Urothelium cell line (cell line): ENCODE results near the gene C1orf210.

Experiments
- DNase-seq: peaks from one replicate; pipeline ENCODE4 v3.0.0; 2011; ENCODE audit warnings: low spot score, mixed read lengths
- FAIRE-seq: peaks from 2 replicates; lab custom pipeline; 2011; peaks lifted over from hg19 to GRCh38; lab: Jason Lieb, UNC

The C1orf210 gene

GRCh38 chr1:43312663-43313515 is 27.5 kb upstream of the C1orf210 start:
- FAIRE-seq = no peak
- DNase-seq = no peak

DNA sequence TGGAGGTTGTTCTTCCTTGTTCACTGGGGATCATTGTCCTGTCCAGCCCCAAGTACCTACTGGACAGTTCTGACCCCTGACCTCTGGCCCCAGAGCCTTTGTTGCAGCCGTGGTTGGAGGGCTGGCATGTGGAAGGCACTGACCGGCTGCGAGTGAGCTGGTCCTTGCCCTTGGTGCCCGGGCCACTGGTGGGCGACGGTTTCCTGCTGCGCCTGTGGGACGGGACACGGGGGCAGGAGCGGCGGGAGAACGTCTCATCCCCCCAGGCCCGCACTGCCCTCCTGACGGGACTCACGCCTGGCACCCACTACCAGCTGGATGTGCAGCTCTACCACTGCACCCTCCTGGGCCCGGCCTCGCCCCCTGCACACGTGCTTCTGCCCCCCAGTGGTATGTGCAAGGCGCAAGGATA is 26.8 kb upstream of the C1orf210 start:
- no peak for FAIRE-seq
- DNase-seq = no peak

DNA sequence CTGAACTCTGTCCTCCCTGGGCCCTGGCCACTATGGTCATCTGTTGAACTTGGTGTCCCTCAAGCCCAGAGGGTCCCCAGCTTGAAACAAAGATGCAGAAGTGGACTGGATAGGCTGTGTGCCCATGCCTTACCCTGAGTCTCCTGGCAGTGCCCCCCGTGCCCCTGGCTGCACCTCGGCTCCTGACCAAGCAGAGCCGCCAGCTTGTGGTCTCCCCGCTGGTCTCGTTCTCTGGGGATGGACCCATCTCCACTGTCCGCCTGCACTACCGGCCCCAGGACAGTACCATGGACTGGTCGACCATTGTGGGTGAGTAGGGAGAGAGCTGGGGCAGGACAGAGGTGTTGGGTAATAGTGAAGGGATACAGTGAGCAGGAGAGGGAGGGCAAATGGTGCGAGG is 26.1 kb upstream of the C1orf210 start:
- no peak for DNase-seq
- FAIRE-seq = no peak

DNA sequence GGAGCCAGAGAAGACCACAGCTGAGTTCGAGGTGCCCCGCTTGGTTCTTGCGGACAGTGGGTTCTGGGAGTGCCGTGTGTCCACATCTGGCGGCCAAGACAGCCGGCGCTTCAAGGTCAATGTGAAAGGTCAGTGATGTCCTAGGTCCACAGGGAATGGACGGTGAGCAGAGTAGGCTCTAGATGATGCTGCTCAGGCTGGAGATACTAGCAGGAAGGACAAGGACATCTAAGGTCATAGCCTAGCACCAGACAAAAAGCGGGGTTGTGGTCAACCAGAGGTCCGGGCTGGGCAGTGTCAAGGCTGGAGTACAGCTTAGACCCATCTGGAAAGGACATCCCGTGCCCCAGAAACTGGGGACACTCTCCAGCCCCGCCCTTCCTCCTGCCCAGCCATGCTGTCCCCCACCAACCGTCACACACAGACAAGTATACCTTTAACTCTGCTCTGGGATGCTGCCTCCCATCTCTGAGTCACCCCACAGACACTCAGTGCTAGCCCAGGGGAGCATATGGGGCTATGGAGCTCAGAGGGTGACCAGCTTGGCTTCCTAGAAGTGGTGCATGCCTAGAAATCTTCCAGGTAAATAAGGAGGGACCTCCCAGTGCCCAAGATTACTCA is 24.1 kb upstream of the C1orf210 start:
- no peak for FAIRE-seq
- DNase-seq = no peak

DNA sequence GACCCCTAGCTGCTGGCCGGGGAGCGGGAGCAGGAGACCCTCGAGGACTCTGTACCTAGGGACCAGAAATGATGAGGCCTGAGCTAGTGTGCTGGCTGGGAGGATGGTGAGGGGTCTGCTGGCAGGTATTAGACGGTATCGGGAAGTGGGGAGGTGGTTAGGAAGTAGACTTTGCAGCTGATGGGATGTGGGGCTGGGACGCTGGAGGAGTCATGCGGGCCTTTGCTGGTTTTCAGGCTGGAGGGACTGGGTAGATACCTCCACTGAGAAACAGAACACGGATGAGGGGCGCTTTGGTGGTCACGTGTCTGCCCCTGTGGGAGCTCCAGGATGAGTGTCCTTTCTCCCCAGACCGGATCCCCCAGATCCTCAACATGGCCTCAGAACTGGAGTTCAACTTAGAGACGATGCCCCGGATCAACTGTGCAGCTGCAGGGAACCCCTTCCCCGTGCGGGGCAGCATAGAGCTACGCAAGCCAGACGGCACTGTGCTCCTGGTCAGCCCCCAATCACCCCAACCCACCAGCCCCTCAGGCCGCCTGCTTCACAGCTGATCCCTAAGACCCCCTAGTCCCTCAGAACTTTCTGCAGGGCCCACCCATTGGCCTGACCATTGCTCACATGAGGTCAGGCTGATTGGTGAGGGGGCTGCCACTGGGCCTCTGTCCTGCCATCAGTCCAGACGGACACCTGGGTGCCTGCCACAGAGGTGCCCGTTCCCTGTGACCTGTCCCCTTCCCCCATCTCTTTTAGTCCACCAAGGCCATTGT is 23.4 kb upstream of the C1orf210 start:
- FAIRE-seq (no peak), DNase-seq (no peak)

DNA sequence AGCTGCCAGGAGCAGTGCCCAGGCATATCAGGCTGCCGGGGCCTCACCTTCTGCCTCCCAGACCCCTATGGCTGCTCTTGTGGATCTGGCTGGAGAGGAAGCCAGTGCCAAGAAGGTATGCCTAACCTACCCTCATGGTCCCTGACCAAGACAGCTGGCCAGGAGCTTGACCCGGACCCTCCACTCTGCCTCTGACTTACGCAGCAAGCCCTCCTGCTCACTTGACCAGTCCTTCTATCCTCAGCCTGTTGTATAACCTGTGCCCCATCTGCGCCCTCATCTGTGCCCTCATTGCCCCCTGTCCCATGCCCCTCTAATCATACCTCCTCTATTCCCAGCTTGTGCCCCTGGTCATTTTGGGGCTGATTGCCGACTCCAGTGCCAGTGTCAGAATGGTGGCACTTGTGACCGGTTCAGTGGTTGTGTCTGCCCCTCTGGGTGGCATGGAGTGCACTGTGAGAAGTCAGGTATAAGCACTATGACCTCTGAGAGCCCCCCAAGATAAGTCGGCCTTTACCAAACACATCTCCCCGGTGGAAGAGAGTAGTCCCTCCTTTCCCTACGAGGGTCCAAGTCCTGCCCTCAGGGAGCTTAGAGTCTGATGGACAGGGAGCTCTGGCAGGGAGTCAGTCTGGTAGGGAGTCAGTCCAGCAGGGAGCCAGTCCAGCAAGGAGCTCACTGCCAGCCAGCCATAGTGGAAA is 22.2 kb upstream of the C1orf210 start:
- FAIRE-seq = no peak

GRCh38 chr1:43306688-43307457 is 21.5 kb upstream of the C1orf210 start:
- no peak for DNase-seq
- FAIRE-seq = peak; percentile 13

More for the DNA sequence above, 22.2 kb upstream of the C1orf210 start:
- no peak for DNase-seq

- no peak for DNase-seq
- FAIRE-seq = no peak
These were observed 20.7 kb upstream of the C1orf210 start for GRCh38 chr1:43305926-43306687.

GRCh38 chr1:43305461-43305860 is 20.1 kb upstream of the C1orf210 start:
- FAIRE-seq (no peak), DNase-seq (no peak)

GRCh38 chr1:43304771-43305300 is 19.5 kb upstream of the C1orf210 start:
- peak; percentile 9 for FAIRE-seq
- DNase-seq = no peak

GRCh38 chr1:43304314-43304681 is 18.9 kb upstream of the C1orf210 start:
- FAIRE-seq (no peak), DNase-seq (no peak)

DNA sequence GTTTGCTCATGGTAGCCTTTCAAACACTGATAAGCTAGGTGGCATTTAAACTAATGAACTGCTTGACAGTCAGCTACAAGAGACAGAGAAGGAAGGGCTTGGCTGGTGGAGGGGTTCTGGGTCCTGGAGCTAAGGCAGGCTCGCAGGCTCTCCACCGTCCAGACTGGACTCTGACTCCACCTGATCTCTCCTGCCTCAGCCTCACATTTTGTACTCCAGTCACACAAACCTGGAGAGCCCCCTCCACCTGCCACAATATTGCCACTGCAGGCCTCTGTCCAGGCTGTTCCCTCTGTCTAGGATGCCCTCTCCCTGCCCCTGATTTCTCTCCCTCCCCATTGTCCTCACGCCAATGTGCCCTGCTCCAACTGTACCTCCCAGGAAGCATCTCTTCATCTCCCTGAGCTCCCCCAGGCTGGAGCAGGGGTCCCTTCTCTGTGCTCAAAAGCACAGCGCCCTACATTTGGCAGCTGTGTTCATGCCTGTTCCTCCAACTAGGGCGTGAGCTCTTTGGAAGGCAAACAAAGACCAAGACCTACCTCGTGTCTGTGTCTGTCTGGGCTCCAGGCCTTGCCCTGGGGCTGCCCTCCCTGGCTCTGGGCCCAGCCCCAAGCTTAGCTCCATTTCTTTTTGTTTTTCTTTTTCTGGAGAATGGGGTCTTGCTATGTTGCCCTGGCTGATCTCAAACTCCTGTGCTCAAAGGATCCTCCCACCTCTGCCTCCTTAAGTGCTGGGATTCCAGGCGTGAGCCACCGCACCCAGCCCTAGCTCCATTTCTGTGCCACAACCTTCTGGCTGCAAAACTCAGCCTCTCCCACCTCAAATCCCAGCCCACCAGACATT is 18.3 kb upstream of the C1orf210 start:
- FAIRE-seq (peak; percentile 27), DNase-seq (no peak)

DNA sequence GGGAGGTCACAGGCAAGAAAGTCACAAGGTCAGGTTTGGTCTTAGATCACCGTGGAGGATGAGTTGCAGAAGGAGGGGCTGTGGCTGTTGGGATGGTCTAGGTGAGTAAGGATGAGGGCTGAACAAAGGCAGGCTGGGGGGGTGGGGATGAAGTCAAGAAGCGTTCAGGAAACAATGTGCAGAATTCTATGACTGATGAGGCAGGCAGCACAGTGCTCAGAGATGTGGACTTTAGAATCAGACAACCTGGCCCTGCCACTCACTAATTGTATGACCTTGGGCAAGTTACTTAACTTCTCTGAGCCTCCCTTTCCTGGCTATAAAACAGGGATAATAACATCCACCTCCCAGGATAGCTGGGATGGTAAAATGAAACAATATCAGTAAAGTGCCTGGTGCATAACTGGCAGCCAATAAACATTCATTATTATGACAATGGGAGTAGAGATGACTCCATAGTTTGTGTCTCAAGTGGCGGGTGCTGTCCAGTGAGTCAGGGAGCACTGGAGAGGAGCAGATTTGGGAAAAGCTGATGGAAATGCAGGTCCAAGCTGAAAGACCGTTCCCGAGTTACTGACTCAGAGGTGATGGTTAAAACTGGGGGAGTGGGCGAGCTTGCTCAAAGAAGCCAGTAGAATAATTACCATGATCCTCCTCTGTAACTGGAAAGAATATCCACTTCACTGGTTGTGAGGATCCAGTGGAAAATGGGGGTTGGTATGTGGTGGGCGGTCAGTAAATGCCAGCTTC is 17.5 kb upstream of the C1orf210 start:
- DNase-seq = no peak
- FAIRE-seq = peak; percentile 92

DNA sequence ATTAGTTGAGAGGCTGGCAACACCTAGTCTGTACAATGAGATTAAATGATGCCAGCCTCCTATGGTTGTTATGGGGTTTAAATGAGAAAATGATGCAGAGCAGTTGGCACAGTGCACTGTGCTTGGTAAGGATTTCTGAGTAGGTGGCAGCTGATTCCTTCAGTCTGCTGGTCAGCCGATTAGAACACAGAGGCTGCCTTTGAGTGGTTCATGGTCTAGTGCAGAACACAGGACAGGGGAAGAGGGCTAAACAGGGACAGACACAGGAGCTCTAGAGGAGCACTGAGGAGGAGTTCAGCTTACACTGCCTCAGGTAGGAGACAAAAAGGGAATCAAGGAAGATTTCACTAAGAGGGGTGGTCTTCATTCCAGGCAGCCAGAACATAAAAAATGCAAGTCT is 16.8 kb upstream of the C1orf210 start:
- FAIRE-seq (no peak), DNase-seq (no peak)

GRCh38 chr1:43300378-43301094 is 15.2 kb upstream of the C1orf210 start, which contains the start of gene TIE1:
TIE1 (plus strand) TSS chr1:43300982; CDS start chr1:43301072, 90 bp downstream.
- FAIRE-seq (no peak), DNase-seq (no peak)

GRCh38 chr1:43299101-43299500 is 13.7 kb upstream of the C1orf210 start:
- no peak for FAIRE-seq
- DNase-seq = no peak

- no peak for FAIRE-seq
These were observed 12.7 kb upstream of the C1orf210 start for GRCh38 chr1:43298055-43298454.

More at GRCh38 chr1:43298055-43298454, 12.7 kb upstream of the C1orf210 start:
- DNase-seq = no peak
